GM18873 (cell line): ENCODE results near the gene ST8SIA5.

Source experiments
- ATAC-seq: cut with Tn5 transposase; IDR thresholded peaks from one replicate; pipeline ENCODE4 v1.9.1; 2021; ENCODE audit warnings: mild to moderate bottlenecking, moderate library complexity, moderate number of reproducible peaks; ENCODE audit not compliant: unreplicated experiment, low FRiP score

Gene ST8SIA5

DNA sequence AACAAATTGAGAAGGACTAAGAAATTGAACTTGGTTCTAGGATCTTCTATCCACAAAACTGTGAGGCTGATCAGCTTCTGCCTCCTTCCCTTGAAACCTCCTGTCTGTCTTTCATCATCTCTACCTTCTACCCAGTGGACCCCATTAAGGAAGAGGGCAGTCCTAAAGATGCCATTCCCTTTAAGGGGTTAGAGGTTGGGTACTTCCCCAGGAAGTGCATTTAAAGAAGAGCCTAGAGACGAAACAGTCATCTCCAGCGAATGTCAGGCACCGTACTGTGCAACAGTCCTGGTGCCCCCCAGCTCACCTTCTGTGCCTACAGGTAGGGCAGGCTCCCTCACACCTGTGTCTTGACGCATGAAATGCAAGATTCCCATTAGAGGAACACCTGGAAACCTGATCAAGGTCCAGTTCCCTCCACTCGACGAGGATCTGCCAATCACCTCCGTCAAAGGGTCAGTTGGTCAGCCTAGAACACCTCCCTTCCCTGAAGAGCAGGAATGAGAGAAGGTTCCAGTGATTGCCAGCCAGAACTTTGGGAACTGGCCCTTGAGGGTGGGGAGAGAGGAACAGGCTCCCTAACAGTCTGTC, 120.7 kb downstream of the ST8SIA5 start:
- ATAC-seq = no peak

DNA sequence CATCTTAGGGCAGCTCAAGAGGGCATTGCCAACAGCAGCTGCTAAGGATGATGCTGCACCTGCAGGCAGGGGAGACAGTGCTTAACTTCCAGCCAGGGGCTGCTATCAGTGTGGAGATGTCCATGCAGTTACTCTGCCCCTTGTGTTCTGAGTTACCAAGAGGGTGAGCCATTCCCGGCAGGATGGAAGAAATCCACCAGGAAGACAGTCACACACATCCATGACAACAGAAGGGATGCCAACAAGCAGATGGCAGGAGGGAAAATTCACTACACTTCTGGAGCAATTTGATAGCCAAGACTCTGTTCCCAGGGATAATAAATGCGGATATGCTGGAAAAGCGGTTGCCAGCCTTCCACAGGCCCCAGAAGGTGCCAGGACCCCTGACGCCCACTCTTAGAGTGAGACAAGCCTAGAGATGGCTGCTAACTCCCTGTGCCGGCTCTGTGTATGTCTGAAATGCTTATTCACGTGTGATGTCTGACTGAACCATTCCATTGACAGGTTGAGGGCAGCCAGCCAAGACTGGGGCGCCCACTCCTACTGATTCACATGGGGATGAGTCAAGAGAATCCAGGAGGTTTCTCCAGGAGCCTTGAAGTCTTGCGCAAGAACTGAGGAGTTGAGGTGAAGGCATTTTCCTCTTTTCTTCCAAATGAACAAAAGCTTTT, 124.3 kb downstream of the ST8SIA5 start:
- ATAC-seq = no peak

DNA sequence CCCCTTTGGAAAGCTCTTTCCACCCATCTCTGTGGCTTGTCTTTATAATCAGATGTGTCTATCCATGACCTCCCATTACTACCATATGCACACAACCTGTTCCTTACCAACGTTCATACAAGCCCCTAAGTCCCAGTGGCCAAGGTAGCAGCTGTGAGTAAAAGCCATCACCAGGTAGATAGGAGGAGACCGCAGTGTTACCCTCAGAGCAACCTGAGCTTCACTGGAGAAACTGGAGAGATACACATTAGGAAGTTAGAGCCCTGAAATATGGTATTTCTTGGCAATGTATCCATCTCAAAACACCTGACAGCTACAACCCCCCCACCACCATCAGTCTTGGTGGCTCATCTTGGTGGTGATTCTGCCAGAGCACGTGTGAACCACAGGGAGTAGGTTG, 125.9 kb downstream of the ST8SIA5 start:
- ATAC-seq = no peak

DNA sequence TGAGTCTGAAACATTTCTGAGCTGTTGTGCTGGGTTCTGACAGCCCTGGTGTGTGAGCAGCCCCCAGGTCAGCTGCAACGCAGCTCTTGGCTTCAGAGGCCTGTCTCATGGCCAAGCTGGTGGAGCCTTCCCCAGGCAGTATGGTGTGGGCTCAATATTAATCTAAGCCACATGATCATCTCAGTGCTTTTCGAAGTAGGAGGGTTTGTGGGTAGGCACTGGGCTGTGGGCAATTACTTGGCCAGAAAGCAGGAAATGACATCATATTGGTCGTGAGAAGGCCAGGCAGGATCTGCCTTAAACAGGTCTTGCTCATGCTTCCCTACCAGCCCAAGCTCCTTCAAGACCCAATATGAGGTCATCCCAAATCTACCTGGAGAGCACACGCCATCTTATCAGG, 126.7 kb downstream of the ST8SIA5 start:
- ATAC-seq = peak; percentile 50

DNA sequence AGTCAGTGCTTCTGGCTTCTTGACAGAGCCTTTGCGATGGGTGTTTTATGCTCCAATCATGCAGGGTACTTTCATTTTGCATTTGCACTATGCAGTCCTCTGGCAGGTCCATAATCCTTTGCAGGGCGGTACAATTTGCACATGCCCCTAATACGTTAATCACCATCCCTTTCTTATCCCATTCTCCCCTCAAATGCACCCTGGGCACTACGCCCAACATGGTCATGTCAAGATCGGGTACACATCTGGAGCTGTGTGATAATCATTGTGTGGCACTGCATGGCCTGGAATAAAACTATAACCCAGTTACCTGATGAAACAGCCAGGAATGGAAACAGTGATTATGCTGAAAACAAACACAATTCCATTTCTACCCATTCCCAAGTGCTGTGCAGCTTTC, 127.5 kb downstream of the ST8SIA5 start:
- ATAC-seq = no peak

DNA sequence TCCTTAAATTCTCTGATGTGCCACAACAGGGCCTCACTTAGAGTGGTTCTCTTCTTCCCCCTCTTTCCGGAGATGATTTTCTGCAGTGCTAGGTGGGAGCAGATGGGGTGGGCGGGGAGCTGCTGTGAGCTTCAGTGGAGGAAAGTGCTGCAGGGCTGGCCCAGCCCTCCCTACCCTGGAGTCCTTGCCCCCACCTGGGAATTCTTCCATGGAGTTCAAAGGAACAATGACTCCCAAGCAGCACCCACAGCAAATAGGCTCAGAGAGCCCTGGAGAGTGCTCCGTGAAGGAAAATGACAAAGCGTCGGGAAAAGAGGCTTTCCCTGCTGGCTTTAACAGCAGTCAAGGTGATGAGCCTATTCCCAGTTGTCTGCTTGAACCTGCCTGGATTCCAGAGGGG, 128.6 kb downstream of the ST8SIA5 start:
- ATAC-seq = no peak

DNA sequence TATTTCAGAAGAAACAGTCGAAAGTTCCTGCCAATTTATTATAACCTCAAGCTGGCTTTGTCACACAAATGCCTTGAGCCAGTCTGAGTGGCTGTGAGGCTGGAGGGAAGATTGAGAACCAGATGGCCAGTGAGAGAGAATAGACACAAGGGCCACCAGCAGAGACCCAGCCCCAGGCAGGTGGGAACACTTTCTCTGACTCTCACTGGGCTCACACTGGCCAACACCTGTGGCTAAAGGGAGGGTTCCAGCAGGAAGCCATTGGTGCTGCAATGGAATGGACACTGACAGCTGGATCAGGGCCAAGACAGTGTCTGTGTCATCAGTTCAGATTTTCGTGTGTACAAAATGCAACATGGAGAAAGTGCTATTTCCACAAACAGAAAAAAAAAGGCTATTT, 129.7 kb downstream of the ST8SIA5 start:
- no peak for ATAC-seq

DNA sequence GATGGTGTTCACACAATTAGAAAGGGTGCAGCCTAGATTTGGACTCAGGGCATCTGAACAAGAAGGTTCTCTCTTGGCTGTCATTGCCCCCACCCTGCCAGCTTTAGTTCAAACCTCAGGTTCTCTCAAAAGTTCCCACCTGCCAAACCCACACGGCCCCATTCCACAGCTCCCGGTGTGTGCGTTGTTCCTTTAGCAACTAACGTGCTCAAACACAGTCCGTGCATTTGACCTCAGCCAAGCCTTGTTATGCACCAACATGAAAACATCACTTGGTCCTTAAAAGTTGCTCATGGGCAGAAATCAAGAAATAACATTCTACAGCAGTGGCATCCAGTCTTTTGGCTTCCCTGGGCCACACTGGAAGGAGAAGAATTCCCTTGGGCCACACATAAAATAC, 131.8 kb downstream of the ST8SIA5 start:
- ATAC-seq = no peak

DNA sequence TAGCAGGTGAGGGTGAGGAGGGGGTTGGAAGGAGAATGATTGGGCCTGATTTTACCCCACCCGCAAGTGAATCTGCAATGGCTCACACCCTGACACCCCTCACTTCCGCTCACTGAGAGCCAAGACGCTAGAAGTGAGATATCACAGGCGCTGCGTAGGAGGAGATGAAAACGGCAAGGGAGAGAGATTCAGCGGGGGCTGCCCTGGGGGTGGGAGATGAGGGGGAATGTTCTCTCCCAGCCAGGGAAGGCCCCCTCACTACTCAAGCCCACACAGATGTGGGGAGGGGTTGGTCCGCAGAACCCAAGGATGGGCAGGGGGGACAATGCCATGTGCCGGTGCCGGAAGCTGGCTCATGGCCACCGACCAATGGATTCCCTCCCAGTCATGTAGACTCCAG, 132.7 kb downstream of the ST8SIA5 start:
- ATAC-seq = no peak

DNA sequence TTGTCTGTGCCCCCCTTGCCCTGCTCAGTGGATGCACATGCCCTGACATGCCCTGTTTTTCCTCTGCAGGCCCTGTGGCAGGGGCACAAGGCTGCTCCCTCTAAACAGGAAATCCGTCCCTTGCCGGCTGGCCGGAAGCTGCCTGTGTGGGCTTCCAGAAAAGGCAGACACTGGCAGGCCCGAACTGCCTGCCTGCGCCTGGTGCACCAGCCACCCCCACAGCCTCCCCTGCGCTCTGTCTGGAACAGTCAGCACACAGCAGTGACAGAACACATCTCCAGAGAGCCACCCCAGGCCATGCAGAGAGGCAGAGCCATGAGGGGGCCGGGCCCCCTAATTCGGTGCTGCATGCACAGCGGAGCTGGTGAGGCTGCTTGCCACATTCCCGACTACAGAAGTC, 133.3 kb downstream of the ST8SIA5 start:
- no peak for ATAC-seq

DNA sequence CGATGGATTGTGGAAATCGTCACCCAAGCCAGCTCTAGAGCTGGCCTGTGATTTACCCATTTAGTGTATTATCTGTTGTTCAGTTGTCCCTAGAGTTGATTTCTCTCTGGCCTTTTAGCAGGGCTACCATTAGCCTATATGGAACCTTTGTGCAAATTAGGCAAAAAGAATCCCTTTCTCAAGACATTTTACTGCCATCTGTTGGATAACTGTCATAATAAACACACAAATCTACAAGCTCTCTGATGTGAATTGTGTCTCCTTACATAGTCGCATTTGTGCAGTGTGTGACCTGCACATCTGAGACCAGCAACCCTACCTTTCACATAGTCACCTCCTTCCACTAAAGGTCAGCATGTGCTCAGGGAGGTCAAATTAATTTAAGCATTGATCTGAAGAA, 133.9 kb downstream of the ST8SIA5 start:
- ATAC-seq = no peak

DNA sequence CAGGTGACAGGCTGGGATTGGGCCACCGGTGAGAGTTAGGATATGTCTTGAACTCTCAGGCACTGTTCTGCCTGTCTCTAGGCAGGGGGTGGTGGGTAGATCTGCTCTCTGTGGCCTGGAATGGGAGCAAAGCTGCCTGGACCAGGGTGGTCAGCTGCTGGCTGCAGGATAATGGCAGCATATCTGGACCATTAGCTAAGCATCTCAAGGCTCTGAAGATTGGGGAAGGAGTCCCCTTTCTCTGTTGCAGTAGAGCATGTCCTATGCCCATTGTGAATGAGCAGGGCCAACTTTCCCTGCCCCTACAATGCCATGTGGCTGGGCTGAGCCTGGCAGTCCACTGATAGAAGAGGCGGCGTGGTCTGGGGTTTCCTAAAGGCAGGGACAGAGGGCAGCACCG, 134.4 kb downstream of the ST8SIA5 start:
- no peak for ATAC-seq

DNA sequence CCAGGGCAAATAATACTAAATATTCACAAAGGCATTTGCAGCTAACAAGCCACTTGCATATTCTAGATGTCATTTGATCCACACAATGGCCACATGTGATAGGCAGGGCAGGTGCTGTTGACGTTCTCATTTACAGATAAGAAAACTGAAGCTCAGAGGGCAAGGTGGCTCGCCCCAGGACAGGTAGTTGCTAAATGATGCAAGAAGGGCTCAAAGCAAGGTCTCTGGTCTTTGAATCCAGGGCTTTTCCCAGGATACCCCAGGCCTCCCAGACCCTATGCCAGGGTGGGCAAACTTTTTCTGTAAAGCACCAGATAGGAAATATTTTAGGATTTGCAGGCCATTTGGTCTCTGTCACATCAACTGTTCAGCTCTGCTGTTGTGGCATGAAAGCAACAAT, 135.0 kb downstream of the ST8SIA5 start:
- no peak for ATAC-seq

DNA sequence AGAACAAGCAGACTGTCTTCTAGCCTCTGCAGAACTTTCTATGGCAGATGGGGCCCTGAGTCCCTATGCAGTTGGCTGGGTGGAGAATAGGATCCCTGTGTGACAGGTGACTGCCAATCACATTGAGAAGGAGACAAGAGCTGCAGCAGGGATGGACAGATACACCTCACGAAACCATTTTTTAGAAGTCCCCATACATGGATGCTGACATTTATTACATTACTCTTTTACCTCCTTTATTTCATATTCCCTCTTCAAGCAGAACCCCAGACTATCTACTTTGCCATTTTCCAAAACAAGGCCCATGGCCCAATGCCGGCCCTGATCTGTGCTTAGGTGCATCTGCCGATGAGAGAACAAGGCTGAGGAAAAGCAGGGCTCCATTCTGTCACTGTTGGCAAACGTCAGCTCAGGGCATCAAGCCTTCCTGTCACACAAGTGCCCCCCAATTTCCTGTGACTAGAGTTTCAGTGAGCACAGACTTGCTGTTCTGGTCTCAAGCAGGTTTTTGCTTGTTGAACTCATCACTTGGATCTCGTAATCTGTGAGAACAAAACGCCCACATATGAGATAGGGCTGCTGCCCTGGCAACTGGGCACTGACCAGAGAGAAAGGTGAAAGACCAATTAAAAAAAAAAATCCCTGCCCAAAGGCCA, 135.6 kb downstream of the ST8SIA5 start:
- no peak for ATAC-seq

DNA sequence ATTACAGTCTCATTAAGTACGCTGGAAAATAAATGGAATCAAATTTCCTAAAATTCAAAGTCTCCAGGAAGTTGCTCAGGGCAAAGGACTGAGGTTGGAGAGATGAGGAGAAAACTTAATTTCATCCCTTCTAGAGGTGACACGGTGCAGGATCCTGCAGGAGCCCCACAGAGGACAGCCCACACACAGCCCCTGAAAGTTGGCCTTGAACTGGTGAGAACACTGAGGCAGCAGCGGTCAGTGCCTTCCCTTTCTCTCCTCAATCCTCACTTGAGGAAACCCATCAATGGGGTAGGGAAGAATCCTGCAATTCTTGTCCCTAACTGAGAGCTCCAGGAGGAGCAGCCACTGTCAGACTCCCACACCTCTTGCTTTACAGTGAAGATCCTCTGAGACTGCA, 137.3 kb downstream of the ST8SIA5 start:
- no peak for ATAC-seq
